BJ (cell line): Measurements from ENCODE around the gene SERPINE2. TPM values are rescaled to one million over a fixed set of nuclear protein-coding genes. Genes with fewer than 3 reads are reported as not detected.

Source experiments
- CTCF ChIA-PET: fragments of 350-600 bp; formaldehyde crosslinking; extraction: SDS; loops from one replicate; lab custom pipeline; 2021; ENCODE audit warnings: antibody characterized with exemption, inconsistent platforms; lab: Yijun Ruan, JAX
- POLR2A ChIA-PET: fragments of 300-600 bp; sonication (Branson Sonifier 250); formaldehyde crosslinking; extraction: SDS; loops from one replicate; lab custom pipeline; 2021; ENCODE audit warnings: antibody characterized with exemption; lab: Charles Lee
- DNase-seq: peaks from one replicate; pipeline ENCODE4 v3.0.0-alpha.2; 2011; ENCODE audit warnings: low read depth
- H3K27me3 ChIP-seq: 2 replicates; pipeline ENCODE4 v1.6.0; 2011; ENCODE audit warnings: low read length; ENCODE audit not compliant: control insufficient read depth, insufficient read depth
- H3K36me3 ChIP-seq: 2 replicates; pipeline ENCODE4 v1.5.1; 2011; ENCODE audit warnings: low read length; ENCODE audit not compliant: control insufficient read depth, insufficient read depth
- H3K4me3 ChIP-seq: 2 replicates; pipeline ENCODE4 v1.5.1; 2011; ENCODE audit warnings: low read depth, mild to moderate bottlenecking, control low read depth, low read length
- CTCF ChIP-seq: IDR thresholded peaks from 2 replicates; pipeline ENCODE4 v1.5.1; 2011; ENCODE audit warnings: low read depth, mild to moderate bottlenecking, control low read depth, inconsistent platforms, low read length, moderate library complexity; ENCODE audit not compliant: insufficient read depth
- polyA plus RNA-seq: library from polyadenylated mRNA; depleted of rRNA; stranded (reverse); fragments of >200 nt; gene quantifications from 2 replicates; pipeline ENCODE4 v1.2.3, GENCODE V29; 2011

SERPINE2 gene
- polyA plus RNA-seq, 1 experiment = 750 TPM

- CTCF ChIA-PET = interaction anchor here (0.7 kb wide), 1 partner anchor 25 kb away, joined by 3 read pairs; no protein-coding TSS in a partner anchor
- TF ChIP-seq CTCF = no peak
- POLR2A ChIA-PET = no interaction called here
- H3K4me3 ChIP-seq = no peak overlapping the region
- DNase-seq = no peak
- peaks cover 9% of the 10 kb centered on the region for H3K36me3 ChIP-seq
- no peaks in the 10 kb centered on the region for H3K27me3 ChIP-seq
These were observed 6.8 kb downstream of the SERPINE2 start for GRCh38 chr2:224032283-224032682.

GRCh38 chr2:224031358-224031970, 7.6 kb downstream of the SERPINE2 start:
- TF ChIP-seq CTCF = no peak
- ChIA-PET CTCF (interaction anchor here (0.7 kb wide), 1 partner anchor 24 kb away, joined by 3 read pairs; no protein-coding TSS in a partner anchor), POLR2A (no interaction called here)
- no peak for DNase-seq
- no peak overlapping the region for H3K4me3 ChIP-seq
- H3K36me3 ChIP-seq = peaks cover 11% of the 10 kb centered on the region
- H3K27me3 ChIP-seq = no peaks in the 10 kb centered on the region

- Histone ChIP-seq H3K27me3 (no peaks in the 10 kb centered on the region), H3K36me3 (peaks cover 10% of the 10 kb centered on the region), H3K4me3 (no peak overlapping the region)
- no peak for DNase-seq
- CTCF ChIA-PET = interaction anchor here (1.3 kb wide), 1 partner anchor 255 kb away, joined by 3 read pairs; no protein-coding TSS in a partner anchor
- POLR2A ChIA-PET = no interaction called here
- no peak for TF ChIP-seq CTCF
These were observed 8.3 kb downstream of the SERPINE2 start for GRCh38 chr2:224030786-224031185.

GRCh38 chr2:224029876-224030275, 9.2 kb downstream of the SERPINE2 start:
- H3K27me3 ChIP-seq = no peaks in the 10 kb centered on the region
- peaks cover 7% of the 10 kb centered on the region for H3K36me3 ChIP-seq
- POLR2A ChIA-PET = no interaction called here
- DNase-seq = no peak
- CTCF ChIA-PET = interaction anchor here (1.3 kb wide), 1 partner anchor 256 kb away, joined by 3 read pairs; no protein-coding TSS in a partner anchor
- no peak overlapping the region for H3K4me3 ChIP-seq
- TF ChIP-seq CTCF = no peak

GRCh38 chr2:224027931-224028330, 11.2 kb downstream of the SERPINE2 start:
- Histone ChIP-seq H3K27me3 (no peaks in the 10 kb centered on the region), H3K4me3 (no peak overlapping the region), H3K36me3 (peaks cover 7% of the 10 kb centered on the region)
- ChIA-PET POLR2A (no interaction called here), CTCF (interaction anchor here (0.6 kb wide), 1 partner anchor 633 kb away, joined by 3 read pairs; no protein-coding TSS in a partner anchor)
- DNase-seq = no peak
- TF ChIP-seq CTCF = no peak
